Measurements from ENCODE around the gene PROX2.

GRCh38 chr14:74909501-74909900 lies 33.6 kb upstream of the PROX2 start:
- TF ChIP-seq POLR2A (IDR thresholded peaks at IDR 0.05) (no peak), CTCF (IDR thresholded peaks at IDR 0.05) (no peak)
